OCI-LY7 (cell line): ENCODE data around the gene MAML3. TPM values are rescaled to one million over a fixed set of nuclear protein-coding genes. Genes with fewer than 3 reads are reported as not detected.
A peak's percentile ranks its signal among the peaks of the same experiment; 100 is the strongest.

Source experiments
- Bru-seq: library from RNA; stranded (reverse); fragments of 400-500 nt; gene quantifications from one replicate; lab custom pipeline; 2021; lab: Mats Ljungman, UMichigan
- BruChase-seq, 2 experiments: library from RNA; stranded (reverse); fragments of 400-500 nt; gene quantifications; one replicate each; lab custom pipeline; 2021; lab: Mats Ljungman, UMichigan
- BruUV-seq: library from RNA; stranded (reverse); fragments of 400-500 nt; replicated peaks from 2 replicates; lab custom pipeline; 2021; lab: Mats Ljungman, UMichigan
- CTCF ChIA-PET: fragments of 300-600 bp; sonication (Branson Sonifier 250); formaldehyde crosslinking; loops from one replicate; lab custom pipeline; 2022; ENCODE audit warnings: antibody characterized with exemption; ENCODE audit not compliant: unreplicated experiment; lab: Charles Lee
- POLR2A ChIA-PET: fragments of 300-600 bp; sonication (Branson Sonifier 250); formaldehyde crosslinking; loops from one replicate; lab custom pipeline; 2022; ENCODE audit warnings: antibody characterized with exemption; lab: Charles Lee
- DNase-seq: peaks from one replicate; pipeline ENCODE4 v3.0.0-alpha.2; 2015; ENCODE audit warnings: low spot score
- H2AFZ ChIP-seq: fragments of 200-600 bp; sonication (generic), shearing (Covaris generic); 2 replicates; pipeline ENCODE4 v1.6.1; 2014; ENCODE audit warnings: mild to moderate bottlenecking, antibody characterized with exemption, low read length, moderate library complexity
- H3K27ac ChIP-seq: fragments of 200-600 bp; sonication (generic); 2 replicates; pipeline ENCODE4 v1.5.1; 2014; ENCODE audit warnings: mixed run types, low read depth, mild to moderate bottlenecking, moderate library complexity, low read length, inconsistent platforms; ENCODE audit not compliant: poor library complexity, severe bottlenecking
- H3K36me3 ChIP-seq: fragments of 200-600 bp; sonication (generic); 2 replicates; pipeline ENCODE4 v1.6.1; 2014; ENCODE audit warnings: mild to moderate bottlenecking, antibody characterized with exemption, low read length, moderate library complexity, mixed read lengths; ENCODE audit not compliant: insufficient read depth
- H3K4me1 ChIP-seq: fragments of 200-600 bp; sonication (generic); 2 replicates; pipeline ENCODE4 v1.5.1; 2014; ENCODE audit warnings: mild to moderate bottlenecking, low read length; ENCODE audit not compliant: insufficient read depth, poor library complexity, severe bottlenecking
- H3K4me2 ChIP-seq: fragments of 200-600 bp; sonication (generic); 2 replicates; pipeline ENCODE4 v1.6.1; 2014; ENCODE audit warnings: mild to moderate bottlenecking, low read length
- H3K4me3 ChIP-seq: fragments of 200-600 bp; sonication (generic); 2 replicates; pipeline ENCODE4 v1.5.1; 2014; ENCODE audit warnings: mild to moderate bottlenecking, low read depth, low read length; ENCODE audit not compliant: poor library complexity, severe bottlenecking
- H3K79me2 ChIP-seq: fragments of 200-600 bp; sonication (generic); 2 replicates; pipeline ENCODE4 v1.6.1; 2016; ENCODE audit warnings: low read depth, mild to moderate bottlenecking, low read length, moderate library complexity, mixed read lengths; ENCODE audit not compliant: insufficient read depth
- H3K9me2 ChIP-seq: fragments of 200-600 bp; sonication (generic); 2 replicates; pipeline ENCODE4 v1.6.1; 2016; ENCODE audit warnings: mild to moderate bottlenecking, low read length, mixed read lengths; ENCODE audit not compliant: insufficient read depth
- H3K9me3 ChIP-seq: fragments of 200-600 bp; sonication (generic); 2 replicates; pipeline ENCODE4 v1.6.1; 2014; ENCODE audit warnings: mild to moderate bottlenecking, mixed run types, low read length, mixed read lengths
- H4K20me1 ChIP-seq: fragments of 200-600 bp; sonication (generic); 2 replicates; pipeline ENCODE4 v1.6.1; 2014; ENCODE audit warnings: mild to moderate bottlenecking, antibody characterized with exemption, low read length, moderate library complexity, mixed read lengths; ENCODE audit not compliant: insufficient read depth
- CTCF ChIP-seq: fragments of 200-600 bp; sonication (generic); conservative IDR thresholded peaks from 2 replicates; pipeline ENCODE4 v1.5.1; 2014; ENCODE audit warnings: mild to moderate bottlenecking, antibody characterized with exemption, low read length, moderate library complexity, mixed read lengths
- EZH2phosphoT487 ChIP-seq: fragments of 200-600 bp; sonication (generic); IDR thresholded peaks from 2 replicates; pipeline ENCODE4 v1.6.1; 2018; ENCODE audit warnings: low read depth, borderline replicate concordance, mild to moderate bottlenecking, mixed run types, antibody characterized with exemption, low read length, moderate library complexity, mixed read lengths
- intact Hi-C: fragments of 100-400 bp; cut with micrococcal nuclease; formaldehyde crosslinking; loops from one replicate; pipeline ENCODE4 v1.10.0; 2022; ENCODE audit not compliant: unreplicated experiment
- long read RNA-seq: library from polyadenylated mRNA; stranded (forward); transcript quantifications from one replicate; pipeline ENCODE4 v2.0.0, GENCODE V29; 2022
- total RNA-seq, 2 experiments: library from RNA; depleted of rRNA in 1 of 2; stranded (reverse); fragments of >200 nt in 1 of 2; shearing (Covaris generic) in 1 of 2; gene quantifications; 2 replicates each; pipeline ENCODE4 v1.2.3, GENCODE V29; 2014 to 2022

Gene MAML3
- total RNA-seq (2014; rRNA removed; shearing (Covaris generic)), result 1.2 and 1.8 TPM in 2 replicates
- 0.74 and 0.80 TPM in 2 replicates for total RNA-seq (2022)
- Bru-seq, nascent RNA, result percentile 30 among the genes with signal in this experiment
- percentile 37 among the genes with signal in this experiment for BruChase-seq, experiment 1, labeled RNA remaining after a 6-hour chase
- percentile 36 among the genes with signal in this experiment for BruChase-seq, experiment 2, labeled RNA remaining after a 2-hour chase
- long read RNA-seq, partial matches to known transcripts, result 0 of 1 reads
- long read RNA-seq, other reads (novel, unspliced or antisense), result 1 of 1 reads

- H3K79me2 ChIP-seq, result no peaks in the 10 kb centered on the region
- no peaks in the 10 kb centered on the region for H3K9me2 ChIP-seq
- H3K36me3 ChIP-seq, result no peaks in the 10 kb centered on the region
- H4K20me1 ChIP-seq, result no peaks in the 10 kb centered on the region
- intact Hi-C loops, result loop anchor here (1.0 to 10.0 kb wide), 6 partner anchors 95 to 1137 kb away; partner anchors contain the start of genes NOCT, RAB33B and SETD7
- peak within 1 kb of the TSS; percentile 81 for H3K4me2 ChIP-seq
- peak within 1 kb of the TSS; percentile 95 for H2AFZ ChIP-seq
- TF ChIP-seq CTCF (no peak), EZH2phosphoT487 (no peak)
- ChIA-PET CTCF (no interaction called here), POLR2A (interaction anchor here (0.7 to 1.0 kb wide), 2 partner anchors 56 to 89 kb away, joined by 3 read pairs; no protein-coding TSS in a partner anchor)
- peaks cover 59% of the 10 kb centered on the region for H3K4me1 ChIP-seq
- H3K27ac ChIP-seq, result peak within 1 kb of the TSS; percentile 52
- no peaks in the 10 kb centered on the region for H3K9me3 ChIP-seq
- no TSS peak for BruUV-seq
- DNase-seq, result peak; percentile 91
- H3K4me3 ChIP-seq, result peak within 1 kb of the TSS; percentile 72
Observed at GRCh38 chr4:140153718-140154571, at the start of gene MAML3. TSS of gene MAML3 (minus strand) at chr4:140154184. CDS start at chr4:140153327, 857 bp downstream.

DNA sequence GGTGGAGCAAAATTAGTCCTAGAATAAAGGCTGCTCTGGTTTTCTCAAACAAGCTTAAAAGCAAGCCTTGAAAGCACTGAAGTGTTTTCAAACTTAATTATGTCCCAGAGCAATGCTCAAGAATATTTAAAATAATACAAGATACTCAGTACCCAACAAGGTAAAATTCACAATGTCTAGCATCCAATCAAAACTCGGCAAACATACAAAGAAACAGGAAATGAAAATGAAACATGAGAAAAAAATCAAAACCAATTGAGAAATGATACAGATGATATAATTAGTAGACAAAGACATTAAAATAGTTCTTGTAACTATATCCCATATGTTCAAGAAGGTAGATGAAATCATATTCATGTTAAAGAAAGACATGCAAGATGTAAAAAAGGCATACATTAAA, 45.0 kb upstream of the MAML3 start:
- ChIA-PET POLR2A (no interaction called here), CTCF (no interaction called here)
- intact Hi-C loops, result no loop called here
- Histone ChIP-seq H3K4me2 (no peak overlapping the region), H3K4me1 (no peaks in the 10 kb centered on the region), H3K9me2 (no peaks in the 10 kb centered on the region), H3K9me3 (no peaks in the 10 kb centered on the region), H4K20me1 (no peaks in the 10 kb centered on the region), H2AFZ (no peak overlapping the region), H3K27ac (no peak overlapping the region), H3K4me3 (no peak overlapping the region), H3K79me2 (no peaks in the 10 kb centered on the region), H3K36me3 (no peaks in the 10 kb centered on the region)
- no TSS peak for BruUV-seq
- no peak for DNase-seq
- TF ChIP-seq EZH2phosphoT487 (no peak), CTCF (no peak)
